Smooth muscle cell (in vitro differentiated cells): ENCODE data around the gene NOP16. TPM values are rescaled to one million over a fixed set of nuclear protein-coding genes. Genes with fewer than 3 reads are reported as not detected.

Source experiments
- DNase-seq: peaks from one replicate; lab custom pipeline; 2025; ENCODE audit not compliant: unreplicated experiment; lab: John Stamatoyannopoulos, UW
- H2AFZ ChIP-seq: fragments of 200-600 bp; sonication (generic); 2 replicates; pipeline ENCODE4 v1.6.0; 2016; ENCODE audit warnings: antibody characterized with exemption, low read depth, mild to moderate bottlenecking
- H3F3A ChIP-seq: fragments of 200-600 bp; sonication (generic); 2 replicates; pipeline ENCODE4 v1.6.0; 2017; ENCODE audit warnings: antibody characterized with exemption, low read depth
- H3K27ac ChIP-seq: fragments of 200-600 bp; sonication (generic); 2 replicates; pipeline ENCODE4 v1.5.1; 2016; ENCODE audit warnings: low read depth, mild to moderate bottlenecking
- H3K27me3 ChIP-seq: fragments of 200-600 bp; sonication (generic); 2 replicates; pipeline ENCODE4 v1.6.1; 2016; ENCODE audit warnings: low read depth, mild to moderate bottlenecking
- H3K36me3 ChIP-seq: fragments of 200-600 bp; sonication (generic); 2 replicates; pipeline ENCODE4 v1.5.1; 2016; ENCODE audit warnings: low read depth
- H3K4me1 ChIP-seq: fragments of 200-600 bp; sonication (generic); 2 replicates; pipeline ENCODE4 v1.5.1; 2016; ENCODE audit warnings: low read depth
- H3K4me2 ChIP-seq: fragments of 200-600 bp; sonication (generic); 2 replicates; pipeline ENCODE4 v1.6.0; 2016; ENCODE audit warnings: mild to moderate bottlenecking
- H3K4me3 ChIP-seq: fragments of 200-600 bp; sonication (generic); 2 replicates; pipeline ENCODE4 v1.5.1; 2016; ENCODE audit warnings: mild to moderate bottlenecking
- H3K79me2 ChIP-seq: fragments of 200-600 bp; sonication (generic); 2 replicates; pipeline ENCODE4 v1.6.0; 2016; ENCODE audit warnings: low read depth, mild to moderate bottlenecking
- H3K9ac ChIP-seq: fragments of 200-600 bp; sonication (generic); 2 replicates; pipeline ENCODE4 v1.6.0; 2016; ENCODE audit warnings: low read depth
- H3K9me3 ChIP-seq: fragments of 200-600 bp; sonication (generic); replicated peaks from 2 replicates; pipeline ENCODE4 v1.5.1; 2016; ENCODE audit warnings: low read depth
- H4K20me1 ChIP-seq: fragments of 200-600 bp; sonication (generic); 2 replicates; pipeline ENCODE4 v1.6.0; 2016; ENCODE audit warnings: low read depth
- WGBS: methylation state at CpG from one replicate; pipeline ENCODE4 v1.1.7; 2016; ENCODE audit warnings: low lambda C conversion rate; 5-methylcytosine and 5-hydroxymethylcytosine counted together
- polyA plus RNA-seq: library from polyadenylated mRNA; unstranded; fragments of >200 nt; fragmentation: Nextera tagmentation; extraction: Ambion mirVana; gene quantifications from 2 replicates; pipeline ENCODE4 v1.2.1, GENCODE V29; 2016
- total RNA-seq: library from RNA; depleted of rRNA; stranded (reverse); fragments of >200 nt; gene quantifications from 2 replicates; pipeline ENCODE4 v1.2.3, GENCODE V29; 2014
- TF ChIP-seq, protein P1 (sequence below): fragments of 200-600 bp; sonication (generic); IDR thresholded peaks from 2 replicates; pipeline ENCODE4 v1.5.1; 2017; ENCODE audit warnings: borderline replicate concordance, mild to moderate bottlenecking, antibody characterized with exemption; ENCODE audit not compliant: insufficient read depth, poor library complexity, severe bottlenecking

NOP16 gene
- total and polyA plus RNA-seq, 2 experiments from 2014 or later, result 10.7 to 27.9 TPM

DNA sequence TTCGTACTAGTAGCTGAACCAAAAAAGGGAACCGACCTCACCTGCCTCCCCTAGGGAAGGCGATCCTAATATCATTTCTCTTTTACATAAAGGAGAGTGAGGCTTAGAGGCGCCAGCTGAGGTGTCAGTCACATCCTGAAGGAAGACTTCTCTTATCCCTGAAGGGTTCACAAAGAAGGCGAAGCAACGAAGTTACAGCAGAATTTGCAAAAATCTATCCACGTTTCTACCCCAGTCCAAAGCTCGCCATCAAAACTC lies 26.2 kb downstream of the NOP16 start:
- H3F3A ChIP-seq, result no peaks in the 10 kb centered on the region
- H3K36me3 ChIP-seq, result no peaks in the 10 kb centered on the region
- peaks cover 42% of the 10 kb centered on the region for H3K79me2 ChIP-seq
- no peak overlapping the region for H3K27ac ChIP-seq
- peak overlapping the region; percentile 79 for H2AFZ ChIP-seq
- no peak for DNase-seq
- no peaks in the 10 kb centered on the region for H3K9me3 ChIP-seq
- no peaks in the 10 kb centered on the region for H3K27me3 ChIP-seq
- H3K4me2 ChIP-seq, result peak overlapping the region; percentile 97
- H3K4me1 ChIP-seq, result peaks cover 11% of the 10 kb centered on the region
- H3K4me3 ChIP-seq, result peak overlapping the region; percentile 98
- peak overlapping the region; percentile 12 for H3K9ac ChIP-seq
- 48% methylated on average over 8 of the region's 8 CpGs for WGBS
- peaks cover 24% of the 10 kb centered on the region for H4K20me1 ChIP-seq
- TF ChIP-seq, protein P1, sequence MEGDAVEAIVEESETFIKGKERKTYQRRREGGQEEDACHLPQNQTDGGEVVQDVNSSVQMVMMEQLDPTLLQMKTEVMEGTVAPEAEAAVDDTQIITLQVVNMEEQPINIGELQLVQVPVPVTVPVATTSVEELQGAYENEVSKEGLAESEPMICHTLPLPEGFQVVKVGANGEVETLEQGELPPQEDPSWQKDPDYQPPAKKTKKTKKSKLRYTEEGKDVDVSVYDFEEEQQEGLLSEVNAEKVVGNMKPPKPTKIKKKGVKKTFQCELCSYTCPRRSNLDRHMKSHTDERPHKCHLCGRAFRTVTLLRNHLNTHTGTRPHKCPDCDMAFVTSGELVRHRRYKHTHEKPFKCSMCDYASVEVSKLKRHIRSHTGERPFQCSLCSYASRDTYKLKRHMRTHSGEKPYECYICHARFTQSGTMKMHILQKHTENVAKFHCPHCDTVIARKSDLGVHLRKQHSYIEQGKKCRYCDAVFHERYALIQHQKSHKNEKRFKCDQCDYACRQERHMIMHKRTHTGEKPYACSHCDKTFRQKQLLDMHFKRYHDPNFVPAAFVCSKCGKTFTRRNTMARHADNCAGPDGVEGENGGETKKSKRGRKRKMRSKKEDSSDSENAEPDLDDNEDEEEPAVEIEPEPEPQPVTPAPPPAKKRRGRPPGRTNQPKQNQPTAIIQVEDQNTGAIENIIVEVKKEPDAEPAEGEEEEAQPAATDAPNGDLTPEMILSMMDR, result no peak

DNA sequence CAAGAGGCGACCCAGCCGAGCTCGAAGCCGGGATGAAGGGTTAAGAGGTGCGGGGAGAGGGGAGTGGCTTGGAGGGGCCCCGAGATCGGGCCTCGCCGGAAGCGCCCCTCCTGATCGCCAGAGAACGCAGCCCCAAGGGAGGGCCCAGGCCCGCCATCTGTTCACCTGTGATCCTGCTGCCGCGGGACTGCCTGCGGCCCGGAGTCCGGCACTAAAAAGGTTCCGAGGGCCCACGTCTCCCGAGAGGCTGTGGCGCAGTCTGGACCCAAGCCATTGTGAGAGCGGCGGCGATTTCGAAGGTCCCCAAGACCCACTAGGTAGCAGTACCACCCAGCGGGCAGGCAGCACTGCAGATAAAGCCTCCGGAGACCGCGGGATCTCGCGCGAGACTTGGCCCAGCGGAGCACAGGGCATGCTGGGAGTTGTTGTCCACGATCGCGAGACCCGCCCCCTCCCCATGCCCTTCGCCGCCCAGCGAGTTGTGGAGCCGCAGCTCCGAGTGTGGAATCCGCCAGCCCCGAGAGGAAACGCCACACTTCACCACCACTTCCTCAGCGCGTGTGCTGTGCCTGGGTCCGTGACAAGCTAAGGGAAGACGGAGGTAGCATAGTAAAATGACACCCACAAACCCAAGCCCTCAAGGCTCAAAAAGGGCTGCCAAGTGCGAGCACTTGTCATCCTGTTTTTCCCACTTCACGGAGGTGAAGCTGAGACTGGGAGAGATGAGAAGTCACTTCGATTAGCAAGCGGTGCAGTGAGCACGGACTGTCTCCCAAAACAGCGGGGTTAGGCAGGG lies 26.8 kb downstream of the NOP16 start, which contains the start of gene KIAA1191:
KIAA1191 (minus strand) TSS at position 328 of the 796 bp plus-strand sequence. CDS start 2,256 bp downstream, outside the sequence.
- Histone ChIP-seq H3K4me2 (peak within 1 kb of the TSS; percentile 97), H3K27me3 (no peaks in the 10 kb centered on the region), H3K4me3 (peak within 1 kb of the TSS; percentile 98), H3K79me2 (peaks cover 47% of the 10 kb centered on the region), H3F3A (no peaks in the 10 kb centered on the region), H2AFZ (peak within 1 kb of the TSS; percentile 91), H3K4me1 (peaks cover 10% of the 10 kb centered on the region), H3K9ac (peak within 1 kb of the TSS; percentile 96), H3K9me3 (no peaks in the 10 kb centered on the region), H4K20me1 (peaks cover 30% of the 10 kb centered on the region), H3K36me3 (no peaks in the 10 kb centered on the region), H3K27ac (no peak within 1 kb of the TSS)
- WGBS, result under 1% methylated on average over 56 of the region's 56 CpGs
- peak; percentile 76 for DNase-seq
- TF ChIP-seq, protein P1, result no peak

DNA sequence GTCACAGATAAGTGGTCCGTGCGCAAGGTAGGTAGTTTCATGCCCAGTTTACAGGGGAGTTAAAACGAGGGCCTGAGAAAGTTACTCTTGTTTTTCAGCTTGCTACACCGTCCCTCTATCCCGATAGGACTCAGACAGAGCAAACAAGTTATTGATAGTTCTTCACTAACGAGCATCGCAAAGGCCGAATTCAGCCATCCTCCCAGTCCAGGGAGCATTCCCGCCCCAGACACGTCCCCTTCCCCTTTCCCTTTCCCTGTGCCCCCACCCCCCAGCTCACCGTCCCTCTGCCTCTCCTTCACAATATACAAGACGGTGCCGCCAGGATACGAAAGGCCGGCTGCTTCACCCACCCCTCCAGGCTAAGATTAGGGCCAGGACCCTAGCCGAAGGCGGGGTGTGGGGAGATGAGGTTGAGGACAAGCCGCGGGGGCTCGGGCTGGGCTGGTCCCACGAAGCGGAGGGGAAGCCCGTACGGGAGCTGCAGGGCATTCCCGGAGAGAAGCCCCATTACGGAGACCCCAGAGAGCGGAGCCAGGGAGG lies 27.4 kb downstream of the NOP16 start:
- TF ChIP-seq, protein P1, result no peak
- DNase-seq, result no peak
- H3K4me1 ChIP-seq, result peaks cover 3% of the 10 kb centered on the region
- H3K4me2 ChIP-seq, result peak overlapping the region; percentile 97
- peak overlapping the region; percentile 91 for H2AFZ ChIP-seq
- H3K4me3 ChIP-seq, result peak overlapping the region; percentile 98
- no peaks in the 10 kb centered on the region for H3K27me3 ChIP-seq
- H3K79me2 ChIP-seq, result peaks cover 54% of the 10 kb centered on the region
- H3K9me3 ChIP-seq, result no peaks in the 10 kb centered on the region
- no peak overlapping the region for H3K27ac ChIP-seq
- peak overlapping the region; percentile 96 for H3K9ac ChIP-seq
- 3% methylated on average over 26 of the region's 27 CpGs for WGBS
- H4K20me1 ChIP-seq, result peaks cover 36% of the 10 kb centered on the region
- no peaks in the 10 kb centered on the region for H3F3A ChIP-seq
- no peaks in the 10 kb centered on the region for H3K36me3 ChIP-seq
